Immature natural killer cell (primary cell): ENCODE results near the gene ZMPSTE24. TPM values are rescaled to one million over a fixed set of nuclear protein-coding genes. Genes with fewer than 3 reads are reported as not detected.
"Not testable (repeated sequence)": the region's sequence is repeated elsewhere in the genome, so short reads cannot be mapped to it uniquely, and the experiment has no call there.

Experiments used
- DNase-seq, 3 donors: peaks; one replicate each; pipeline ENCODE4 v3.0.0; 2022; ENCODE audit warnings: mixed read lengths in 1 of 3
- H3K27ac Mint-ChIP-seq, 6 donors: one replicate each; pipeline ENCODE4 v1.8.0; 2020; ENCODE audit warnings: mixed read lengths in 6 of 6, mild to moderate bottlenecking in 5 of 6, inconsistent platforms in 4 of 6, moderate library complexity in 3 of 6
- H3K27me3 Mint-ChIP-seq, 3 donors: one replicate each; pipeline ENCODE4 v1.8.0; 2020 to 2021; ENCODE audit warnings: low read depth in 3 of 3, mild to moderate bottlenecking in 3 of 3, mixed read lengths in 3 of 3, moderate library complexity in 3 of 3, inconsistent platforms in 1 of 3
- H3K36me3 Mint-ChIP-seq, 3 donors: one replicate each; pipeline ENCODE4 v1.8.0; 2020; ENCODE audit warnings: mixed read lengths in 3 of 3, inconsistent platforms in 2 of 3, mild to moderate bottlenecking in 2 of 3
- H3K4me1 Mint-ChIP-seq, 2 donors: one replicate each; pipeline ENCODE4 v1.8.0; 2020; ENCODE audit warnings: inconsistent platforms in 2 of 2, mild to moderate bottlenecking in 2 of 2, mixed read lengths in 2 of 2, moderate library complexity in 1 of 2
- H3K4me3 Mint-ChIP-seq, 5 donors: one replicate each; pipeline ENCODE4 v1.8.0; 2020; ENCODE audit warnings: mild to moderate bottlenecking in 5 of 5, mixed read lengths in 5 of 5, inconsistent platforms in 3 of 5, moderate library complexity in 3 of 5
- H3K9me3 Mint-ChIP-seq, 6 donors: one replicate each; pipeline ENCODE4 v1.8.0; 2020; ENCODE audit warnings: mild to moderate bottlenecking in 6 of 6, mixed read lengths in 6 of 6, inconsistent platforms in 4 of 6, moderate library complexity in 3 of 6
- polyA plus RNA-seq, 3 donors: library from polyadenylated mRNA; unstranded; fragments of 300-500 nt; fragmentation: Illumina TruSeq; gene quantifications; one replicate each; pipeline ENCODE4 v1.2.3, GENCODE V29; 2021

The ZMPSTE24 gene
- polyA plus RNA-seq, 3 donors from 2014 or later: 34.3 to 47.6 (median 41.0) TPM

DNA sequence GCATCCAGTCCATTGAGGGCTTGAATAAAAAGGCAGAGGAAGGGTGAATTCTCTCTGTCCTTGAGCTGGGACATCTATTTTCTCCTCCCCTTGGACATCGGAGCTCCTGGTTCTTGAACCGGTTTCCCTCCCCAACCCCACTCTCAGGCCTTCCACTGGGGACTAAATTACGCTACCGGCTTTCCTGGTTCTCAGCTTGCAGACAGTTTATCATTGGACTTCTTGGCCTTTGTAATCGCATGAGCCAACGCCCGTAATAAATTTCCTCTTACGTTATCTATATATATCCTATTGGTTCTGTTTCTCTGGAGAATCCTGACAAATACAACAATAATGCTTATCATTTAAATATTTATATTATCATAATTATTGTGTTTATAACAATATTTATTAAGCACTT is 79.4 kb downstream of the ZMPSTE24 start:
- Mint-ChIP-seq H3K27me3 (peaks cover 0 to 8% (median 2%) of the 10 kb centered on the region in 3 donors), H3K27ac (no peak overlapping the region), H3K36me3 (peaks cover 0 to 3% (median 0%) of the 10 kb centered on the region in 3 donors), H3K4me3 (no peak overlapping the region), H3K4me1 (peaks cover 3 to 7% of the 10 kb centered on the region in 2 donors), H3K9me3 (no peaks in the 10 kb centered on the region)
- no peak for DNase-seq

GRCh38 chr1:40338745-40339419 is 80.8 kb downstream of the ZMPSTE24 start:
- peak overlapping the region in 3 of 6 donors; percentile 8 to 50 (median 12) for H3K27ac Mint-ChIP-seq
- no peaks in the 10 kb centered on the region for H3K9me3 Mint-ChIP-seq
- H3K36me3 Mint-ChIP-seq: no peaks in the 10 kb centered on the region
- DNase-seq: peak; percentile 77 to 84 (median 80)
- peaks cover 3 to 7% of the 10 kb centered on the region in 2 donors for H3K4me1 Mint-ChIP-seq
- peaks cover 0 to 8% (median 4%) of the 10 kb centered on the region in 3 donors for H3K27me3 Mint-ChIP-seq
- peak overlapping the region in 3 of 5 donors; percentile 3 to 17 (median 6) for H3K4me3 Mint-ChIP-seq

- H3K9me3 Mint-ChIP-seq: no peaks in the 10 kb centered on the region
- peaks cover 2 to 4% (median 4%) of the 10 kb centered on the region in 3 donors for H3K27me3 Mint-ChIP-seq
- peak overlapping the region in 2 of 6 donors; percentile 16 to 53 for H3K27ac Mint-ChIP-seq
- peaks cover 3 to 7% of the 10 kb centered on the region in 2 donors for H3K4me1 Mint-ChIP-seq
- H3K4me3 Mint-ChIP-seq: no peak overlapping the region
- no peak for DNase-seq
- H3K36me3 Mint-ChIP-seq: no peaks in the 10 kb centered on the region
Measured at GRCh38 chr1:40339420-40340323, 81.6 kb downstream of the ZMPSTE24 start.

- H3K27me3 Mint-ChIP-seq: peaks cover 2 to 3% (median 3%) of the 10 kb centered on the region in 3 donors
- no peak overlapping the region for H3K4me3 Mint-ChIP-seq
- DNase-seq: no peak
- no peaks in the 10 kb centered on the region for H3K36me3 Mint-ChIP-seq
- H3K4me1 Mint-ChIP-seq: peaks cover 3 to 7% of the 10 kb centered on the region in 2 donors
- peak overlapping the region in 1 of 6 donors; percentile 13 for H3K27ac Mint-ChIP-seq
- no peaks in the 10 kb centered on the region for H3K9me3 Mint-ChIP-seq
Measured at GRCh38 chr1:40341491-40342380, 83.7 kb downstream of the ZMPSTE24 start.

DNA sequence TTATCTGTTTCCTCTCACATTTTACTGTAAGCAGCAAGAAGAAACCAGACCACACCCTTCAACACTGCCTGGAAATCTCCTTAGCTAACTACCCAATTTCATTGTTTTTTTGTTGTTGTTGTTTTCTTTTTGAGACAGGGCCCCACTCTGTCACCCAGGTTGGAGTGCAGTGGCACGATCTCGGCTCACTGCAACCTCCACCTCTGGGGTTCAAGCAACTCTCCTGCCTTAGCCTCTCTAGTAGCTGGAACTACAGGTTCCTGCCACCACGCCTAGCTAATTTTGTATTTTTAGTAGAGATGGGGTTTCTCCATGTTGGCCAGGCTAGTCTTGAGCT is 84.3 kb downstream of the ZMPSTE24 start:
- not testable (repeated sequence) for H3K27me3 Mint-ChIP-seq, H3K4me1 Mint-ChIP-seq, H3K4me3 Mint-ChIP-seq, DNase-seq, H3K36me3 Mint-ChIP-seq, H3K9me3 Mint-ChIP-seq
- H3K27ac Mint-ChIP-seq: peak overlapping the region in 1 of 6 donors; percentile 5

Other genes starting within 250 kb of the ZMPSTE24 start
- gene CAP1, start 217.5 kb upstream of the ZMPSTE24 start, polyA plus RNA-seq: 1,000 to 10,000 TPM in 1 of 3 donors, 100 to 1,000 TPM in 2; 766 to 1,293 (median 950) TPM
- 100 to 1,000 TPM in 2 of 3 donors, 10 to 100 TPM in 1; 76.2 to 160 (median 128) TPM for gene PPT1, start 161.0 kb upstream of the ZMPSTE24 start, polyA plus RNA-seq
- 10 to 100 TPM in 1 of 3 donors, 1 to 10 TPM in 2; 5.0 to 10.6 (median 8.2) TPM for gene RLF, start 96.8 kb upstream of the ZMPSTE24 start, polyA plus RNA-seq
- gene TMCO2, start 10.3 kb upstream of the ZMPSTE24 start, polyA plus RNA-seq: not detected
- 1 to 10 TPM in 2 of 3 donors, not detected in 1; 1.8 to 2.2 TPM for gene COL9A2, start 59.0 kb downstream of the ZMPSTE24 start, polyA plus RNA-seq
- 100 to 1,000 TPM; 166 to 280 (median 170) TPM for gene SMAP2, start 115.5 kb downstream of the ZMPSTE24 start, polyA plus RNA-seq
- 1 to 10 TPM in 1 of 3 donors, under 1 TPM in 1, not detected in 1; 0.92 to 1.3 TPM for gene ZFP69B, start 192.2 kb downstream of the ZMPSTE24 start, polyA plus RNA-seq
- 1 to 10 TPM; 6.3 to 7.4 (median 6.4) TPM for gene ZFP69, start 219.1 kb downstream of the ZMPSTE24 start, polyA plus RNA-seq